Endothelial cell of umbilical vein (primary cell): ENCODE data around the gene MAP3K14. TPM values are rescaled to one million over a fixed set of nuclear protein-coding genes. Genes with fewer than 3 reads are reported as not detected.

Experiments used
- BruUV-seq: library from RNA; stranded (reverse); fragments of 400-500 nt; replicated peaks from 2 replicates; lab custom pipeline; 2021; lab: Mats Ljungman, UMichigan
- CTCF ChIA-PET: fragments of 300-600, 350-600 bp; sonication (Branson Sonifier 250); formaldehyde crosslinking; loops from one replicate; lab custom pipeline; 2021; ENCODE audit warnings: antibody characterized with exemption, inconsistent platforms; lab: Charles Lee
- POLR2A ChIA-PET: fragments of 300-600, 350-600 bp; sonication (Branson Sonifier 250); formaldehyde crosslinking; loops from one replicate; lab custom pipeline; 2021; ENCODE audit warnings: antibody characterized with exemption, inconsistent platforms; lab: Charles Lee
- DNase-seq: peaks from one replicate; pipeline ENCODE4 v3.0.0-alpha.2; 2011; ENCODE audit warnings: low read depth, low spot score
- FAIRE-seq: peaks from 2 replicates; lab custom pipeline; 2011; peaks lifted over from hg19 to GRCh38; lab: Jason Lieb, UNC
- H2AFZ ChIP-seq: 2 replicates; pipeline ENCODE4 v1.6.0; 2012; ENCODE audit warnings: low read depth, low read length, control low read depth, inconsistent platforms
- H3K27ac ChIP-seq: 2 replicates; pipeline ENCODE4 v1.5.1; 2011; ENCODE audit warnings: low read depth, mild to moderate bottlenecking, control low read depth, low read length, moderate library complexity; ENCODE audit not compliant: insufficient read depth
- H3K27me3 ChIP-seq, 2 experiments: 2 replicates each; pipeline versions ENCODE4 v1.6.0 to v1.6.1; 2011; ENCODE audit warnings: low read length in 2 of 2, mixed read lengths in 1 of 2; ENCODE audit not compliant: control insufficient read depth in 2 of 2, insufficient read depth in 2 of 2
- H3K36me3 ChIP-seq, 2 experiments: 2 replicates in 1 of 2; 3 replicates in 1 of 2; pipeline ENCODE4 v1.5.1; 2011; ENCODE audit warnings: low read length in 2 of 2, mild to moderate bottlenecking in 1 of 2, moderate library complexity in 1 of 2; ENCODE audit not compliant: control insufficient read depth in 2 of 2, insufficient read depth in 2 of 2; ENCODE audit errors: extremely low read depth in 1 of 2
- H3K4me1 ChIP-seq: 3 replicates; pipeline ENCODE4 v1.5.1; 2011; ENCODE audit warnings: mild to moderate bottlenecking, low read length; ENCODE audit not compliant: control insufficient read depth, insufficient read depth; ENCODE audit errors: extremely low read depth
- H3K4me2 ChIP-seq: 2 replicates; pipeline ENCODE4 v1.6.1; 2011; ENCODE audit warnings: low read length, control low read depth, mixed read lengths; ENCODE audit not compliant: insufficient read depth
- H3K4me3 ChIP-seq, 3 experiments: fragments of 200-600 bp in 1 of 3; sonication (generic), shearing (Covaris generic) in 1 of 3; replicated peaks in 1 of 3; 2 replicates each; pipeline ENCODE4 v1.5.1; 2011 to 2016; ENCODE audit warnings: control low read depth in 3 of 3, low read length in 3 of 3, mild to moderate bottlenecking in 2 of 3, inconsistent platforms in 1 of 3, low read depth in 1 of 3, moderate library complexity in 1 of 3; ENCODE audit not compliant: insufficient read depth in 1 of 3
- H3K79me2 ChIP-seq: 2 replicates; pipeline ENCODE4 v1.6.0; 2012; ENCODE audit warnings: low read length, inconsistent platforms; ENCODE audit not compliant: control insufficient read depth, insufficient read depth
- H3K9ac ChIP-seq: replicated peaks from 2 replicates; pipeline ENCODE3; 2011; ENCODE audit warnings: low read length, control low read depth; ENCODE audit not compliant: insufficient read depth; ENCODE audit errors: extremely low read depth
- H3K9me1 ChIP-seq: replicated peaks from 3 replicates; pipeline ENCODE4 v1.6.0; 2011; ENCODE audit warnings: mild to moderate bottlenecking, low read length; ENCODE audit not compliant: control insufficient read depth, insufficient read depth; ENCODE audit errors: extremely low read depth
- H3K9me3 ChIP-seq: replicated peaks from 2 replicates; pipeline ENCODE4 v1.5.1; 2012; ENCODE audit warnings: low read length, inconsistent platforms; ENCODE audit not compliant: control insufficient read depth, insufficient read depth
- H4K20me1 ChIP-seq: replicated peaks from 2 replicates; pipeline ENCODE3; 2011; ENCODE audit warnings: mild to moderate bottlenecking, low read length; ENCODE audit not compliant: control insufficient read depth, insufficient read depth; ENCODE audit errors: extremely low read depth
- CTCF ChIP-seq, 2 donors: IDR thresholded peaks; 1 replicate in 1 of 2; 2 replicates in 1 of 2; pipeline ENCODE4 v1.5.1; 2011; ENCODE audit warnings: low read length in 2 of 2, mild to moderate bottlenecking in 2 of 2, moderate library complexity in 2 of 2, control low read depth in 1 of 2, inconsistent platforms in 1 of 2, low read depth in 1 of 2; ENCODE audit not compliant: insufficient read depth in 1 of 2; ENCODE audit errors: extremely low read depth in 1 of 2
- EZH2 ChIP-seq: IDR thresholded peaks from 2 replicates; pipeline ENCODE4 v1.6.1; 2012; ENCODE audit warnings: borderline replicate concordance, low read depth, mild to moderate bottlenecking, moderate library complexity, low read length, inconsistent platforms; ENCODE audit not compliant: severe bottlenecking
- FOS ChIP-seq: IDR thresholded peaks from 2 replicates; pipeline ENCODE4 v1.6.1; 2011; ENCODE audit warnings: mild to moderate bottlenecking, low read length, moderate library complexity, borderline replicate concordance; ENCODE audit not compliant: insufficient read depth
- GATA2 ChIP-seq: IDR thresholded peaks from 2 replicates; pipeline ENCODE4 v1.7.0; 2011; ENCODE audit warnings: low read depth, mild to moderate bottlenecking, moderate library complexity, mixed read lengths, low read length; ENCODE audit not compliant: insufficient read length, insufficient read depth
- JUN ChIP-seq: IDR thresholded peaks from 2 replicates; pipeline ENCODE4 v1.6.1; 2011; ENCODE audit warnings: borderline replicate concordance, low read depth; ENCODE audit not compliant: insufficient read length, insufficient read depth
- MAX ChIP-seq: IDR thresholded peaks from 2 replicates; pipeline ENCODE4 v1.6.1; 2011; ENCODE audit not compliant: insufficient read depth, insufficient read length
- MYC ChIP-seq: IDR thresholded peaks from one replicate; pipeline ENCODE4 v1.6.1; 2011; ENCODE audit warnings: mild to moderate bottlenecking, low read depth, low read length
- POLR2A ChIP-seq: IDR thresholded peaks from 2 replicates; pipeline ENCODE4 v1.6.1; 2012; ENCODE audit warnings: low read depth, mild to moderate bottlenecking, control low read depth, low read length
- POLR2AphosphoS5 ChIP-seq: IDR thresholded peaks from 2 replicates; pipeline ENCODE4 v1.6.1; 2012; ENCODE audit warnings: low read depth, mild to moderate bottlenecking, control low read depth, low read length, moderate library complexity; ENCODE audit not compliant: insufficient read depth
- dilution Hi-C: fragments of 300-500 bp; cut with MboI; formaldehyde crosslinking; loops from one replicate; pipeline ENCODE4 v1.15.0; 2019; ENCODE audit warnings: low sequenced_read_pairs; ENCODE audit not compliant: extremely low pct_ligation_motif_present
- intact Hi-C: fragments of 100-400 bp; cut with micrococcal nuclease; formaldehyde crosslinking; loops from one replicate; pipeline ENCODE4 v1.10.0; 2022
- polyA plus RNA-seq, 4 experiments: library from polyadenylated mRNA; depleted of rRNA in 3 of 4; stranded (reverse) in 3 of 4; unstranded in 1 of 4; fragments of >200 nt; gene quantifications; 2 replicates each; pipeline versions ENCODE4 v1.2.1 to v1.2.3, GENCODE V29; 2011 to 2012; ENCODE audit warnings: missing spikeins in 1 of 4
- total RNA-seq: library from RNA; stranded (reverse); gene quantifications from 2 replicates; pipeline ENCODE4 v1.2.3, GENCODE V29; 2021

MAP3K14 gene
- total and polyA plus RNA-seq, 2 donors (not counting 3 experiments of a cell fraction or from before 2014, with no cell fraction given) = 5.4 to 9.8 TPM

GRCh38 chr17:45307290-45308015 lies 9.4 kb downstream of the MAP3K14 start:
- Histone ChIP-seq H3K27me3 (no peaks in the 10 kb centered on the region), H3K4me1 (peaks cover 10% of the 10 kb centered on the region), H3K36me3 (peaks cover 0 to 7% of the 10 kb centered on the region in 2 experiments), H3K4me3 (no peak overlapping the region), H4K20me1 (no peaks in the 10 kb centered on the region), H3K4me2 (peak overlapping the region; percentile 1), H2AFZ (no peak overlapping the region), H3K9ac (peak overlapping the region; percentile 11), H3K27ac (peak overlapping the region; percentile 62), H3K9me3 (no peaks in the 10 kb centered on the region), H3K79me2 (peaks cover 74% of the 10 kb centered on the region), H3K9me1 (no peaks in the 10 kb centered on the region)
- BruUV-seq = no TSS peak
- POLR2A ChIA-PET = no interaction called here
- dilution Hi-C loops = no loop called here
- intact Hi-C loops = no loop called here
- DNase-seq (peak; percentile 88), FAIRE-seq (peak; percentile 98)
- CTCF ChIA-PET = interaction anchor here (0.6 to 4.2 kb wide), 10 partner anchors 9 to 174 kb away, joined by 3 to 27 read pairs (median 4); partner anchors contain the start of genes ACBD4 and MAP3K14
- TF ChIP-seq FOS (peak; percentile 57), JUN (peak; percentile 42), MAX (no peak)

GRCh38 chr17:45306623-45307022 lies 10.2 kb downstream of the MAP3K14 start:
- CTCF ChIA-PET = interaction anchor here (1.1 to 4.2 kb wide), 6 partner anchors 10 to 87 kb away, joined by 4 to 27 read pairs (median 4); partner anchors contain the start of gene MAP3K14
- no peak for DNase-seq
- intact Hi-C loops = no loop called here
- TF ChIP-seq MAX = no peak
- TF ChIP-seq POLR2A = no peak
- TF ChIP-seq JUN = no peak
- no peak for TF ChIP-seq GATA2
- TF ChIP-seq POLR2AphosphoS5 = no peak
- no peak for TF ChIP-seq CTCF (IDR thresholded peaks at IDR 0.05; ENCODE audit: extremely low read depth in 1 of 2, insufficient read depth in 1 of 2, low read depth in 1 of 2, low read length in 2 of 2)
- no peak for TF ChIP-seq MYC
- TF ChIP-seq EZH2 = no peak
- TF ChIP-seq FOS = no peak
- Histone ChIP-seq H3K9me1 (no peaks in the 10 kb centered on the region), H2AFZ (no peak overlapping the region), H3K27me3 (no peaks in the 10 kb centered on the region), H3K4me1 (peaks cover 9% of the 10 kb centered on the region), H3K79me2 (peaks cover 70% of the 10 kb centered on the region), H3K9ac (no peak overlapping the region), H3K4me3 (no peak overlapping the region), H4K20me1 (no peaks in the 10 kb centered on the region), H3K9me3 (no peaks in the 10 kb centered on the region), H3K36me3 (peaks cover 0 to 6% of the 10 kb centered on the region in 2 experiments), H3K4me2 (no peak overlapping the region), H3K27ac (no peak overlapping the region)
- dilution Hi-C loops = no loop called here
- BruUV-seq = no TSS peak
- FAIRE-seq = no peak
- POLR2A ChIA-PET = no interaction called here
